ENCODE data around the gene OBSL1. TPM values are rescaled to one million over a fixed set of nuclear protein-coding genes. Genes with fewer than 3 reads are reported as not detected.
A peak's percentile ranks its signal among the peaks of the same experiment; 100 is the strongest.

OBSL1 gene
- total and polyA plus RNA-seq, 3 donors from 2014 or later, result 312 to 507 (median 462) TPM

DNA sequence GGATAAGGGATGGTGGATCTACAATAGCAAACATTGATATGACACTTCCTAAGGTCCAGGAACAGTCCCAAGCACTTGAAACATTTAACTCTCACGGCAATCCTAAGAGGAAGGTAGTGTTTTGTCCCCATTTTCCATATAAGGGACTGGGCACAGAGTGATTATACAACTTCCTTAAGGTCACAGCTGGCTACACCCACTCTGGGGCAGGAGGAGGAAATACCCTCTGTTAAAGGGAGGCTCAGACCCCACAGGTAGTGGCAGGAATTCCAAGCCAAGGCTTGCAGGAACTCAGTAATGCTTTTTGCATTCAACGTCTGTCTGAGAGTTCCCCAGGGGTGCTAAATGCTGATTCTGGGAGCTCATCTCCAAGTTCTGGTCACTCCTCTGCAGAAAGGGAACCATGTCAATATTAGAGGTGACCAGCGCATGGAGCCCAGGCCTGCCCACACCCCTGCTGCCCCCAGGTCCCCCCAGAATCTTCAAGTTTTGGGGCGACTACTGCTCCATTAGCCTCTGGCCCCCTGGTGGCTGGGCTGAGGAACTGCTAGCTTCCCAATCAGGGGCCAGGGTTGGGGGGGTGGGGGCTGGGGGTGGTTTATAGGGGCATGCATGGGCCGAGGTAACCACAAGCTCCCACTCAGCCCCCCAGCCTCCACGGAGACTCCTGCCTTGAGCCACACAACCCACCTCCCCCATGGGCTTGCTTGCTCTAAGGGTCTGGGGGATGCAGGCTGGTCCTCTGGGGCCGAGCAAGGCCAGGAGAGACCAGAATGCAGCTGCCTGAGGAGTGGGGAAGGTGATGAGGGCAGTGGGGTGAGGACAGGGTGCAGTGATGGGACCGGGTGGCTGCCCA is 11.1 kb downstream of the OBSL1 start:
- intact Hi-C loops (cut with DNase I; ENCODE audit: low total_unique reads), result no loop called here
- H3K27me3 ChIP-seq, result no peaks in the 10 kb centered on the region
- peaks cover 9% of the 10 kb centered on the region for H3K4me1 ChIP-seq
- H3K4me3 ChIP-seq, result no peak overlapping the region
- 55 to 62% methylated on average over 3 to 8 of the region's 8 CpGs for WGBS, 2 donors
- no peak overlapping the region for H3K27ac ChIP-seq
- no peaks in the 10 kb centered on the region for H3K9me3 ChIP-seq
- TF ChIP-seq POLR2A (IDR thresholded peaks at IDR 0.05), result no peak
- TF ChIP-seq, protein P1, sequence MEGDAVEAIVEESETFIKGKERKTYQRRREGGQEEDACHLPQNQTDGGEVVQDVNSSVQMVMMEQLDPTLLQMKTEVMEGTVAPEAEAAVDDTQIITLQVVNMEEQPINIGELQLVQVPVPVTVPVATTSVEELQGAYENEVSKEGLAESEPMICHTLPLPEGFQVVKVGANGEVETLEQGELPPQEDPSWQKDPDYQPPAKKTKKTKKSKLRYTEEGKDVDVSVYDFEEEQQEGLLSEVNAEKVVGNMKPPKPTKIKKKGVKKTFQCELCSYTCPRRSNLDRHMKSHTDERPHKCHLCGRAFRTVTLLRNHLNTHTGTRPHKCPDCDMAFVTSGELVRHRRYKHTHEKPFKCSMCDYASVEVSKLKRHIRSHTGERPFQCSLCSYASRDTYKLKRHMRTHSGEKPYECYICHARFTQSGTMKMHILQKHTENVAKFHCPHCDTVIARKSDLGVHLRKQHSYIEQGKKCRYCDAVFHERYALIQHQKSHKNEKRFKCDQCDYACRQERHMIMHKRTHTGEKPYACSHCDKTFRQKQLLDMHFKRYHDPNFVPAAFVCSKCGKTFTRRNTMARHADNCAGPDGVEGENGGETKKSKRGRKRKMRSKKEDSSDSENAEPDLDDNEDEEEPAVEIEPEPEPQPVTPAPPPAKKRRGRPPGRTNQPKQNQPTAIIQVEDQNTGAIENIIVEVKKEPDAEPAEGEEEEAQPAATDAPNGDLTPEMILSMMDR (IDR thresholded peaks at IDR 0.05), result peak in 2 of 3 experiments; percentile 53 to 94
- no peaks in the 10 kb centered on the region for H3K36me3 ChIP-seq (ENCODE audit: low read depth, missing control alignments)
- no peak for DNase-seq

DNA sequence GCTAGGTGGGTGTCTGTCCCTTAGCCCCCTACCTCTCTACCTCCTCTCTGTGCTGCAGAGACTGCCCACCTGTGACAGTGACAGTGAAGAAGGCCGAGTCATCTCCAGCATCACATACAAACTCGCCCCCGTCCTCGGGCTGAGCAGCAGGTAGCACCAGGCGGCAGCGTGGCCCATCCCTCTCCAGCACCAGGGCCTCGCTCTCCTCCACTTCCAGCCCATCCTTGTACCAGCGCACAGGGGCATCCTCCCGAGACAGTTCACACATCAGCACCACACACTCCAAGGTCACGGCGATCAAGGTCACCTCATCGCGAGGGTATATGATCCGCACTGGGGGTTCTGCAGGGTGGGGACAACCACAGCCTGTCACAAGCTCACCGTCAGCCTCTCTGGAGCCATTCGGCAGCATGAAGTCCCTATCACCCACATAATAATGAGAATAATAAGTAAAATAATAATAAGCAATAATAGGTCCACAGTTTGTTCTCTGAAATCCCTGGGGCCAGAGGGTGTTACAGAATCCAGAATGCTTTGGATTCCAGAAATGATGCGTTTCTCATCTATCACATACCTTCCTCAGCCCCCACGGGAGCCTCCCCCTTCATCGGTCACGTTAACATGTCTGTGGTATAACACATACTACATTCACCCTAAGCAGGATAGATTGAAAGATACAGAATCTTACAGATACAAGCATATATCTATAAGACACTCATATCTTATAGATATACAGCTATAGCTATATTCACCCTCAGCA is 12.0 kb downstream of the OBSL1 start:
- no peak for TF ChIP-seq POLR2A (IDR thresholded peaks at IDR 0.05)
- TF ChIP-seq, protein P1 (IDR thresholded peaks at IDR 0.05), result no peak
- no peak for DNase-seq
- Histone ChIP-seq H3K27me3 (no peaks in the 10 kb centered on the region), H3K27ac (no peak overlapping the region), H3K36me3 (ENCODE audit: low read depth, missing control alignments) (no peaks in the 10 kb centered on the region), H3K4me3 (no peak overlapping the region), H3K9me3 (no peaks in the 10 kb centered on the region), H3K4me1 (peaks cover 9% of the 10 kb centered on the region)
- 58 to 84% methylated on average over 13 to 20 of the region's 20 CpGs for WGBS, 2 donors
- intact Hi-C loops (cut with DNase I; ENCODE audit: low total_unique reads), result no loop called here

DNA sequence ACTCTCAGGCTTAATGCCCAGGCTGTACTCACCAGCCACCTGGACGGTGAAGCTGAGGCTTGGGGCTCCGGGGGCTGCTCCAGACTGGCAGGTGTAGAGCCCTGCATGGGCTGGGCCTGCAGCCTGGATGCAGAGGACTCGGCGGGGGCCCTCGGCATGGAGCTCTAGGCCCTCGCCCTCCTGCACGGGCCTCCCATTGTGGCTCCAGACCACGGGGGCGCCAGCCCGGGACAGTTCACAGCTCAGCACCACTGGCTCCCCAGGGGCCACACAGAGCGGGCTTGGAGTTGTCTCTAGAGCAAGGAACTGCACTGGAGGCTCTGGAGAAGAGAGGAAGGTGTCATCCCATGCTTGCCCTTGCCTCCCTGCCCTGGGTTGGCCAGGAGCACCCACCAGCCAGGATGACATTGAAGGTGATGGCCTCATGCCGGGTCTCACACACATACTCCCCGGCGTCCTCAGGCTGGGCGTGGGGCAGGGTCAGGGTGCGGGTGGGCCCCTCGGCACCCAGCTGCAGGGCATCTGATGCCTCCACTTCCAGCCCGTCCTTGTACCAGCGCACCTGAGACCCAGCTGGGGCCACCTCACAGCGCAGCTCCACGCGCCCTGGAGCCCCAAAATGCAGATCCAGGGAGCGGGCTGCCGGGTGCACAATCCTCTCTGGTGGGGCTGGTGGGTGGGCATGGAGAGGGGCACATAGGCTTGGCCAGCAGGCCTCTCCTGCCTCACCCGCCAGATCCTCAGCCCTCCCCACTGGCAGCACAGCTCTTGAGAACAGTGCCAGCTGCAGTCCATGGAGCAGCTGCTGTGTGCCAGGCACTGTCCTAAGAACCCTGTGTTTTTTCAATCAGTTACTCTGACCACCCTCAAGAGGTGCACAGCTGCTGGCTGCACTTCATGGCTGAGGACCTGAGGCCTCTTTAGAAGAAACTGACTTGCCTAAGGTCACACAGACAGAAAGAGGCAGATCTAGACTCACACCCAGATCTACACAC is 13.3 kb downstream of the OBSL1 start:
- TF ChIP-seq POLR2A (IDR thresholded peaks at IDR 0.05), result no peak
- TF ChIP-seq, protein P1 (IDR thresholded peaks at IDR 0.05), result no peak
- no peak overlapping the region for H3K27ac ChIP-seq
- WGBS, 2 donors, result 93% methylated on average over 25 of the region's 25 CpGs; no CpG with 5 or more reads in 1 of the 2 donors
- no peaks in the 10 kb centered on the region for H3K27me3 ChIP-seq
- no peak overlapping the region for H3K4me3 ChIP-seq
- H3K4me1 ChIP-seq, result peaks cover 12% of the 10 kb centered on the region
- intact Hi-C loops (cut with DNase I; ENCODE audit: low total_unique reads), result no loop called here
- no peaks in the 10 kb centered on the region for H3K9me3 ChIP-seq
- H3K36me3 ChIP-seq (ENCODE audit: low read depth, missing control alignments), result no peaks in the 10 kb centered on the region
- DNase-seq, result no peak

DNA sequence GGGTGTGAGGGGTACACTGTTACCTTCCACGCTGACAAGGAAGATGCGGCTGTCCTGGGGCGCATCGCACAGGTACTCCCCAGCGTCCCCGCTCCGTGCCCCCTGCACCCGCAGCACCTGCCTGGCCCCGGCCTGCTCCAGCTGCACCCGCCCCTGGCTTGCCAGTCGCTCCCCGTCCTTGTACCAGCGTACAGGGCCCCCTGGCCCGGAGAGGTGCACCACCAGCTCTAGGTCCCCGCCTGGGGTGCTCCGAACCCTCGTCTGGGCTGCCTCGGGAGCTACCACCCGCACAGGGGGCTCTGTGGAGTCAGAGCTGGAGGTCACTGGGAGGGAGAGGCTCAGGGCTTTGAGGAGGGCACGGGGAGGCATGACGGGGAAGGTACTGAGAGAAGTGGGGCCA is 14.0 kb downstream of the OBSL1 start:
- H3K27ac ChIP-seq, result no peak overlapping the region
- H3K4me3 ChIP-seq, result no peak overlapping the region
- H3K36me3 ChIP-seq (ENCODE audit: low read depth, missing control alignments), result no peaks in the 10 kb centered on the region
- TF ChIP-seq POLR2A (IDR thresholded peaks at IDR 0.05), result no peak
- TF ChIP-seq, protein P1 (IDR thresholded peaks at IDR 0.05), result no peak
- intact Hi-C loops (cut with DNase I; ENCODE audit: low total_unique reads), result no loop called here
- H3K9me3 ChIP-seq, result no peaks in the 10 kb centered on the region
- no peaks in the 10 kb centered on the region for H3K27me3 ChIP-seq
- H3K4me1 ChIP-seq, result peaks cover 16% of the 10 kb centered on the region
- 96% methylated on average over 21 of the region's 21 CpGs; no CpG with 5 or more reads in 1 of the 2 donors for WGBS, 2 donors
- DNase-seq, result no peak

Data from testis (tissue), 3 donors.